K562 (cell line): ENCODE results near the gene MTA1. TPM values are rescaled to one million over a fixed set of nuclear protein-coding genes. Genes with fewer than 3 reads are reported as not detected.

Experiments
- CHAMP1 ChIP-seq: fragments of 450-650 bp; IDR thresholded peaks from 2 replicates; pipeline ENCODE4 v1.6.1; 2016; ENCODE audit warnings: mild to moderate bottlenecking
- FOXO4 ChIP-seq: fragments of 450-650 bp; formaldehyde crosslinking; IDR thresholded peaks from 2 replicates; pipeline ENCODE4 v1.4.0; 2020; ENCODE audit warnings: mild to moderate bottlenecking, moderate library complexity
- LCOR ChIP-seq: sonication (generic); formaldehyde crosslinking; IDR thresholded peaks from 2 replicates; pipeline ENCODE4 v1.8.0; 2022; ENCODE audit warnings: mild to moderate bottlenecking, missing genetic modification reagents
- MCM2 ChIP-seq: fragments of 450-650 bp; IDR thresholded peaks from 2 replicates; pipeline ENCODE4 v1.6.1; 2017; ENCODE audit warnings: low read depth, mild to moderate bottlenecking
- NCOA4 ChIP-seq: fragments of 450-650 bp; IDR thresholded peaks from 2 replicates; pipeline ENCODE4 v1.6.1; 2018; ENCODE audit warnings: mild to moderate bottlenecking; ENCODE audit not compliant: partially characterized antibody
- NFE2L1 ChIP-seq: fragments of 450-650 bp; IDR thresholded peaks from 2 replicates; pipeline ENCODE4 v1.6.1; 2016; ENCODE audit warnings: missing genetic modification characterization, low read depth, mild to moderate bottlenecking, missing compliant biosample characterization, moderate library complexity, borderline replicate concordance
- NFXL1 ChIP-seq: fragments of 450-650 bp; formaldehyde crosslinking; IDR thresholded peaks from 2 replicates; pipeline ENCODE4 v1.4.0; 2021; ENCODE audit warnings: mild to moderate bottlenecking
- NR3C1 ChIP-seq: sonication (generic); formaldehyde crosslinking; IDR thresholded peaks from 2 replicates; pipeline ENCODE4 v1.8.1; 2022; ENCODE audit warnings: missing genetic modification reagents
- RBM17 ChIP-seq: fragments of 200-400 bp; formaldehyde crosslinking; IDR thresholded peaks from 2 replicates; pipeline ENCODE4 v1.6.1; 2017; ENCODE audit warnings: low read depth, mild to moderate bottlenecking, low read length, borderline replicate concordance
- SP1 ChIP-seq: sonication (generic); formaldehyde crosslinking; IDR thresholded peaks from 2 replicates; pipeline ENCODE4 v1.8.1; 2022; ENCODE audit warnings: mild to moderate bottlenecking, missing genetic modification reagents
- SRSF3 ChIP-seq: fragments of 200-400 bp; formaldehyde crosslinking; IDR thresholded peaks from 2 replicates; pipeline ENCODE4 v1.6.1; 2016; ENCODE audit warnings: mild to moderate bottlenecking, low read length, moderate library complexity; ENCODE audit not compliant: insufficient read depth
- TFE3 ChIP-seq: fragments of 450-650 bp; formaldehyde crosslinking; IDR thresholded peaks from 2 replicates; pipeline ENCODE4 v1.4.0; 2020; ENCODE audit warnings: mild to moderate bottlenecking, mixed read lengths
- ZFP30 ChIP-seq: fragments of 250-450 bp; sonication (Bioruptor Pico); IDR thresholded peaks from 2 replicates; pipeline ENCODE4 v1.8.0; 2022; ENCODE audit warnings: moderate library complexity, mild to moderate bottlenecking, inconsistent platforms, borderline replicate concordance
- ZNF143 ChIP-seq: sonication (generic); formaldehyde crosslinking; IDR thresholded peaks from 2 replicates; pipeline ENCODE4 v1.9.0; 2022; ENCODE audit warnings: mild to moderate bottlenecking, missing genetic modification reagents
- ZNF212 ChIP-seq: fragments of 450-650 bp; formaldehyde crosslinking; IDR thresholded peaks from 2 replicates; pipeline ENCODE4 v1.4.0; 2020; ENCODE audit warnings: mild to moderate bottlenecking
- ZNF282 ChIP-seq: sonication (generic); formaldehyde crosslinking; IDR thresholded peaks from 2 replicates; pipeline ENCODE4 v1.8.1; 2023; ENCODE audit warnings: missing genetic modification reagents
- ZNF592 ChIP-seq: fragments of 450-650 bp; IDR thresholded peaks from 2 replicates; pipeline ENCODE4 v1.6.1; 2017; ENCODE audit warnings: antibody characterized with exemption, mild to moderate bottlenecking
- polyA plus RNA-seq, 8 experiments: library from polyadenylated mRNA; depleted of rRNA in 4 of 8; stranded (reverse) in 5 of 8; unstranded in 3 of 8; fragments of >200 nt; fragmentation: Nextera tagmentation in 2 of 8; fragmentation: Illumina TruSeq in 1 of 8; extraction: Ambion mirVana in 2 of 8; extraction: Trizol in 1 of 8; gene quantifications; 2 replicates each; pipeline versions ENCODE4 v1.2.1 to v1.2.3, GENCODE V29; 2011 to 2014; ENCODE audit warnings: inconsistent platforms in 1 of 8, missing spikeins in 1 of 8
- total RNA-seq, 7 experiments: library from RNA; depleted of rRNA in 6 of 7; stranded (reverse); fragments of >200 nt in 6 of 7; fragmentation: Illumina TruSeq in 2 of 7; extraction: Trizol in 2 of 7; gene quantifications; 2 replicates each; pipeline versions ENCODE4 v1.2.1 to v1.2.3, GENCODE V29; 2011 to 2021; ENCODE audit warnings: low replicate concordance in 1 of 7

The MTA1 gene
- total and polyA plus RNA-seq, 9 of the 15 experiments (the other 6 are each of a cell fraction or from before 2014, with no cell fraction given): 0.13 to 118 (median 32.3) TPM

GRCh38 chr14:105480807-105481801 is 61.5 kb downstream of the MTA1 start (continued):
- no peak for TF ChIP-seq CHAMP1
- TF ChIP-seq SP1 (CRISPR knock-in tag): peak; percentile 90
- peak; percentile 46; the same call in 1 of the 2 replicates for TF ChIP-seq LCOR (CRISPR knock-in tag)
- no peak for TF ChIP-seq NR3C1 (CRISPR knock-in tag)
- TF ChIP-seq SRSF3: no peak
- TF ChIP-seq NFE2L1: no peak
- no peak for TF ChIP-seq FOXO4
- TF ChIP-seq ZFP30: no peak
- no peak for TF ChIP-seq NFXL1 (CRISPR knock-in tag)
- TF ChIP-seq ZNF143 (CRISPR knock-in tag): no peak
- no peak for TF ChIP-seq NCOA4
- TF ChIP-seq MCM2: no peak
- no peak for TF ChIP-seq TFE3 (CRISPR knock-in tag)
- TF ChIP-seq ZNF592: peak; percentile 21; the same call in 1 of the 2 replicates
- TF ChIP-seq ZNF212 (CRISPR knock-in tag): no peak
- no peak for TF ChIP-seq RBM17
- TF ChIP-seq ZNF282: no peak
